CD4-positive, alpha-beta T cell (primary cell): ENCODE measurements around the gene SALL1. TPM values are rescaled to one million over a fixed set of nuclear protein-coding genes. Genes with fewer than 3 reads are reported as not detected.

Source experiments
- ATAC-seq: fragments of 200-7000 bp; cut with Tn5 transposase; one replicate; pipeline ENCODE4 v1.10.0; 2022; ENCODE audit warnings: mild to moderate bottlenecking; ENCODE audit not compliant: poor library complexity
- CTCF ChIA-PET: fragments of 350-600 bp; sonication (Branson Sonifier 250); formaldehyde crosslinking; loops from one replicate; lab custom pipeline; 2021; ENCODE audit warnings: antibody characterized with exemption, inconsistent platforms; lab: Charles Lee
- POLR2A ChIA-PET: fragments of 350-600 bp; sonication (Branson Sonifier 250); formaldehyde crosslinking; loops from one replicate; lab custom pipeline; 2021; ENCODE audit warnings: antibody characterized with exemption, inconsistent platforms; lab: Charles Lee
- DNase-seq, 14 experiments: peaks; one replicate each; pipeline ENCODE4 v3.0.0-alpha.2; 2013 to 2020; ENCODE audit warnings: mixed read lengths in 2 of 14
- H3K27ac ChIP-seq, 2 donors: one replicate each; pipeline versions ENCODE4 v1.5.1 to v1.7.0; 2013; ENCODE audit warnings: low read length in 2 of 2, low read depth in 1 of 2, mild to moderate bottlenecking in 1 of 2
- H3K27me3 ChIP-seq, 2 experiments: 1 replicate in 1 of 2; 2 replicates in 1 of 2; pipeline versions ENCODE4 v1.6.1 to v1.7.0; 2013; ENCODE audit warnings: low read length in 2 of 2, control low read depth in 1 of 2, mild to moderate bottlenecking in 1 of 2, moderate library complexity in 1 of 2; ENCODE audit not compliant: insufficient read depth in 2 of 2, control insufficient read depth in 1 of 2
- H3K36me3 ChIP-seq: one replicate; pipeline ENCODE4 v1.6.1; 2013; ENCODE audit warnings: low read length, control low read depth; ENCODE audit not compliant: insufficient read depth
- H3K4me1 ChIP-seq: one replicate; pipeline ENCODE4 v1.6.1; 2013; ENCODE audit warnings: low read length, control low read depth; ENCODE audit not compliant: insufficient read depth
- H3K4me3 ChIP-seq: one replicate; pipeline ENCODE4 v1.5.1; 2013; ENCODE audit warnings: mild to moderate bottlenecking, low read length, moderate library complexity
- H3K9me3 ChIP-seq, 2 experiments: 1 replicate in 1 of 2; 2 replicates in 1 of 2; pipeline versions ENCODE4 v1.6.1 to v1.7.0; 2013; ENCODE audit warnings: low read length in 2 of 2, mild to moderate bottlenecking in 2 of 2, control low read depth in 1 of 2, moderate library complexity in 1 of 2; ENCODE audit not compliant: control insufficient read depth in 1 of 2, insufficient read depth in 1 of 2
- H3K27ac Mint-ChIP-seq: one replicate; pipeline ENCODE4 v1.8.0; 2020; ENCODE audit warnings: mixed read lengths
- H3K27me3 Mint-ChIP-seq: one replicate; pipeline ENCODE4 v1.8.0; 2021; ENCODE audit warnings: mixed read lengths
- H3K36me3 Mint-ChIP-seq: one replicate; pipeline ENCODE4 v1.8.0; 2021; ENCODE audit warnings: low read depth, mixed read lengths
- H3K4me1 Mint-ChIP-seq: one replicate; pipeline ENCODE4 v1.8.0; 2021; ENCODE audit warnings: low read depth, mixed read lengths
- H3K4me3 Mint-ChIP-seq: one replicate; pipeline ENCODE4 v1.8.0; 2020; ENCODE audit warnings: mild to moderate bottlenecking, mixed read lengths
- H3K9me3 Mint-ChIP-seq: one replicate; pipeline ENCODE4 v1.8.0; 2020; ENCODE audit warnings: mixed read lengths
- CTCF ChIP-seq: fragments of 200-600 bp; IDR thresholded peaks from one replicate; pipeline ENCODE4 v1.8.0; 2022; ENCODE audit warnings: antibody characterized with exemption, mild to moderate bottlenecking
- intact Hi-C, 2 experiments: fragments of 100-400 bp; cut with DNase I in 1 of 2; cut with micrococcal nuclease in 1 of 2; formaldehyde crosslinking; loops; one replicate each; pipeline versions ENCODE4 v1.15.1 to v1.9.0; 2023 to 2025; cut with DNase I, micrococcal nuclease
- total RNA-seq, 174 experiments: library from RNA in 2 of 174; stranded (reverse) in 2 of 174; gene quantifications; one replicate each; pipeline ENCODE4 v1.2.3 and lab custom pipeline; 2021 to 2026

The SALL1 gene
- total RNA-seq, 2 experiments from 2014 or later = not detected

- H3K4me1 ChIP-seq = no peaks in the 10 kb centered on the region
- Mint-ChIP-seq H3K9me3 (no peaks in the 10 kb centered on the region), H3K27me3 (peaks cover 41% of the 10 kb centered on the region), H3K27ac (no peak overlapping the region), H3K4me1 (no peaks in the 10 kb centered on the region), H3K4me3 (no peak overlapping the region), H3K36me3 (no peaks in the 10 kb centered on the region)
- ChIA-PET POLR2A (no interaction called here), CTCF (no interaction called here)
- DNase-seq = no peak
- no peak overlapping the region for H3K27ac ChIP-seq
- intact Hi-C loops = no loop called here
- no peak for TF ChIP-seq CTCF
- H3K9me3 ChIP-seq = peaks cover 0 to 7% of the 10 kb centered on the region in 2 experiments
- no peak overlapping the region for H3K4me3 ChIP-seq
- no peaks in the 10 kb centered on the region for H3K36me3 ChIP-seq
- no peak for ATAC-seq
- peaks cover 0 to 2% of the 10 kb centered on the region in 2 experiments for H3K27me3 ChIP-seq
These were observed 26.2 kb downstream of the SALL1 start for GRCh38 chr16:51124896-51125295.

- POLR2A ChIA-PET = no interaction called here
- H3K4me1 ChIP-seq = no peaks in the 10 kb centered on the region
- Mint-ChIP-seq H3K4me1 (no peaks in the 10 kb centered on the region), H3K27ac (no peak overlapping the region), H3K36me3 (no peaks in the 10 kb centered on the region), H3K27me3 (peaks cover 42% of the 10 kb centered on the region), H3K4me3 (no peak overlapping the region), H3K9me3 (no peaks in the 10 kb centered on the region)
- CTCF ChIA-PET = no interaction called here
- intact Hi-C loops = no loop called here
- no peak for ATAC-seq
- no peak for TF ChIP-seq CTCF
- no peak overlapping the region for H3K4me3 ChIP-seq
- H3K9me3 ChIP-seq = no peaks in the 10 kb centered on the region
- DNase-seq = no peak
- no peak overlapping the region for H3K27ac ChIP-seq
- H3K36me3 ChIP-seq = no peaks in the 10 kb centered on the region
- peaks cover 0 to 2% of the 10 kb centered on the region in 2 experiments for H3K27me3 ChIP-seq
These were observed 29.2 kb downstream of the SALL1 start for GRCh38 chr16:51121850-51122249.

GRCh38 chr16:51120730-51121347 is 30.2 kb downstream of the SALL1 start:
- intact Hi-C loops = no loop called here
- no peaks in the 10 kb centered on the region for H3K36me3 ChIP-seq
- no peaks in the 10 kb centered on the region for H3K4me1 Mint-ChIP-seq

More at GRCh38 chr16:51120730-51121347, 30.2 kb downstream of the SALL1 start:
- Histone ChIP-seq H3K4me1 (no peaks in the 10 kb centered on the region), H3K4me3 (no peak overlapping the region), H3K9me3 (no peaks in the 10 kb centered on the region), H3K27ac (no peak overlapping the region), H3K27me3 (peaks cover 2% of the 10 kb centered on the region in 2 experiments)
- peaks cover 45% of the 10 kb centered on the region for H3K27me3 Mint-ChIP-seq
- DNase-seq (no peak), ATAC-seq (no peak)
- no peak overlapping the region for H3K4me3 Mint-ChIP-seq
- POLR2A ChIA-PET = no interaction called here
- H3K27ac Mint-ChIP-seq = no peak overlapping the region
- H3K36me3 Mint-ChIP-seq = no peaks in the 10 kb centered on the region
- CTCF ChIA-PET = interaction anchor here (0.6 kb wide), 1 partner anchor 392 kb away, joined by 3 read pairs; no protein-coding TSS in a partner anchor
- H3K9me3 Mint-ChIP-seq = no peaks in the 10 kb centered on the region
- TF ChIP-seq CTCF = no peak
